Measurements from ENCODE around the gene CNFN.
A peak's percentile ranks its signal among the peaks of the same experiment; 100 is the strongest.
"Not testable (repeated sequence)": the region's sequence is repeated elsewhere in the genome, so short reads cannot be mapped to it uniquely, and the experiment has no call there.

The CNFN gene

DNA sequence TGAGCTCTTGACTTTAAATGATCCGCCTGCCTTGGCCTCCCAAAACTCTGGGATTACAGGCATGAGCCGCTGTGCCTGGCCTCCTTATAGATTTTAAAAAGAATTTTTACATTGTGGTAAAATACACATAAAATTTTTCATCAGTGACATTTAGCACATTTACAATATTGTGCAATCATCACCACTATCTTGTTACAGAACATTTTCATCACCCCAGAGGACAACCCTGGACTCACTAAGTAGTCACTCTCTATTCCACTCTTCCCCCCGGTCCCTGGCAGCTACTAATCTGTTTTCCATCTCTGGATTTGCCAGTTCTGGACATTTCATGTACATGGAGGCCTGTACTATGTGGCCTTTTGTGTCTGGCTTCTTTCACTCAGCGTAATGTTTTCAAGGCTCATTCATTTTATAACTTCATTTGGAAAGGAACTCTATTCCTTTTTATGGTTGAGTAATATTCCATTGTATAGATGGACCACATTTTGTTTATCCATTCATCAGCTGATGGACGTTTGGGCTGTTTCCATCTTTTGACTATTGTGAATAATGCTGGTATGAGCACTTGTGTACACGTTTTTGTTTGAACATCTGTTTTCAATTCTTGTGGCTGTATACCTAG is 44.8 kb downstream of the CNFN start:
- peak; percentile 46 for DNase-seq

- DNase-seq = no peak
Measured at GRCh38 chr19:42344336-42344893, 45.7 kb downstream of the CNFN start.

- DNase-seq = no peak
Measured at GRCh38 chr19:42343344-42344110, 46.6 kb downstream of the CNFN start.

DNA sequence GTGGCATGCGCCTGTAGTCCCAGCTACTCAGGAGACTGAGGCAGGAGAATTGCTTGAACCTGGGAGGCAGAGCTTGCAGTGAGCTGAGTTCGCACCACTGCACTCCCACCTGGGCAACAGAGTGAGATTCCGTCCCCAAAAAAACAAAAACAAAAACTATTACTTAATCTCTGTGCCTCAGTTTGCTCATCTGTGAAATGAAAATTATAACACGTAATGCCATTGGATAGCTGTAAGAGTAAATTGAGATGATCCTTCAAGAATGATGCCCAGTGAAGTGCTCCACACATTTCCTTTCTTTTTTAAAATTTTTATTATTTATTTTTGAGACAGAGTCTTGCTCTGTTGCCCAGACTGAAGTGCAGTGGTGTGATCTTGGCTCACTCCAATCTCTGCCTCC is 50.2 kb downstream of the CNFN start:
- DNase-seq = not testable (repeated sequence)

DNA sequence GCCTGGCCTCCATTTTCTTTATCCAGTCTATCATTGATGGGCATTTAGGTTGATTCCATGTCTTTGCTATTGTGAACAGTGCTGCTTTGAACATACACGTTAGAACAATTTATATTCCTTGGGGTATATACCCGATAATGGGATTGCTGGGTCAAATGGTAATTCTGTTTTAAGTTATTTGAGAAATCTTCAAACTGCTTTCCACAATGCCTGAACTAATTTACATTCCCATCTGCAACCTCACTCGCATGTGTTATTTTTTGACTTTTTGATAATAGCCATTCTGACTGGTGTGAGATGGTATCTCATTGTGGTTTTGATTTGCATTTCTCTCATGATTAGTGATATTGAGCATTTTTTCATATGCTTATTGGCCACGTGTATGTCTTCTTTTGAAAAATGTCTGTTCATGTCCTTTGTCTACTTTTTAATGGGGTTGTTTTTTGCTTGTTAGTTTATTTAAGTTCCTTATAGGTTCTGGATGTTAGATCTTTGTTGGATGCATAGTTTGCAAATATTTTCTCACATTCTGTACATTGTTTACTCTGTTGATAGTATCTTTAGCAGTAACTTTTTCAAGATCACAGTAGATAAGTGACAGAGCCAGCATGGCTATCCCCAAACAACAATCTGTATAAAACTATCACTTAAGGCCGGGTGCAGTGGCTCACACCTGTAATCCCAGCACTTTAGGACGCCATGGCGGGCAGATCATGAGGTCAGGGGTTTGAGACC is 50.8 kb downstream of the CNFN start:
- not testable (repeated sequence) for DNase-seq

Measured in fibroblast of upper back skin (primary cell).